ENCODE data around the gene WFDC11. TPM values are rescaled to one million over a fixed set of nuclear protein-coding genes. Genes with fewer than 3 reads are reported as not detected.

Gene WFDC11
- total RNA-seq, 2 experiments from 2014 or later: not detected

GRCh38 chr20:45621593-45621992 lies 48.4 kb downstream of the WFDC11 start:
- H3K4me1 ChIP-seq (ENCODE audit: insufficient read depth, low read length): no peaks in the 10 kb centered on the region
- H3K27me3 ChIP-seq (ENCODE audit: control insufficient read depth in 1 of 2, insufficient read depth in 2 of 2, low read length in 2 of 2): no peaks in the 10 kb centered on the region
- H3K27ac Mint-ChIP-seq: no peak overlapping the region
- no peak overlapping the region for H3K4me3 Mint-ChIP-seq
- TF ChIP-seq, protein P1, sequence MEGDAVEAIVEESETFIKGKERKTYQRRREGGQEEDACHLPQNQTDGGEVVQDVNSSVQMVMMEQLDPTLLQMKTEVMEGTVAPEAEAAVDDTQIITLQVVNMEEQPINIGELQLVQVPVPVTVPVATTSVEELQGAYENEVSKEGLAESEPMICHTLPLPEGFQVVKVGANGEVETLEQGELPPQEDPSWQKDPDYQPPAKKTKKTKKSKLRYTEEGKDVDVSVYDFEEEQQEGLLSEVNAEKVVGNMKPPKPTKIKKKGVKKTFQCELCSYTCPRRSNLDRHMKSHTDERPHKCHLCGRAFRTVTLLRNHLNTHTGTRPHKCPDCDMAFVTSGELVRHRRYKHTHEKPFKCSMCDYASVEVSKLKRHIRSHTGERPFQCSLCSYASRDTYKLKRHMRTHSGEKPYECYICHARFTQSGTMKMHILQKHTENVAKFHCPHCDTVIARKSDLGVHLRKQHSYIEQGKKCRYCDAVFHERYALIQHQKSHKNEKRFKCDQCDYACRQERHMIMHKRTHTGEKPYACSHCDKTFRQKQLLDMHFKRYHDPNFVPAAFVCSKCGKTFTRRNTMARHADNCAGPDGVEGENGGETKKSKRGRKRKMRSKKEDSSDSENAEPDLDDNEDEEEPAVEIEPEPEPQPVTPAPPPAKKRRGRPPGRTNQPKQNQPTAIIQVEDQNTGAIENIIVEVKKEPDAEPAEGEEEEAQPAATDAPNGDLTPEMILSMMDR (IDR thresholded peaks at IDR 0.05): no peak
- H3K9me3 Mint-ChIP-seq: peaks cover 6% of the 10 kb centered on the region
- no peaks in the 10 kb centered on the region for H3K36me3 ChIP-seq (ENCODE audit: insufficient read depth, low read length)
- H3K4me1 Mint-ChIP-seq (ENCODE audit: low read depth): no peaks in the 10 kb centered on the region
- ATAC-seq (ENCODE audit: poor library complexity) (no peak), DNase-seq (no peak)
- ChIA-PET POLR2A (no interaction called here), CTCF (no interaction called here)
- intact Hi-C loops (cut with DNase I, micrococcal nuclease): no loop called here
- no peak overlapping the region for H3K27ac ChIP-seq (ENCODE audit: low read depth in 1 of 2, low read length in 2 of 2)
- H3K27me3 Mint-ChIP-seq: peaks cover 18% of the 10 kb centered on the region
- no peaks in the 10 kb centered on the region for H3K9me3 ChIP-seq (ENCODE audit: control insufficient read depth in 1 of 2, insufficient read depth in 1 of 2, low read length in 2 of 2)
- H3K36me3 Mint-ChIP-seq (ENCODE audit: low read depth): no peaks in the 10 kb centered on the region
- H3K4me3 ChIP-seq (ENCODE audit: low read length): no peak overlapping the region

DNA sequence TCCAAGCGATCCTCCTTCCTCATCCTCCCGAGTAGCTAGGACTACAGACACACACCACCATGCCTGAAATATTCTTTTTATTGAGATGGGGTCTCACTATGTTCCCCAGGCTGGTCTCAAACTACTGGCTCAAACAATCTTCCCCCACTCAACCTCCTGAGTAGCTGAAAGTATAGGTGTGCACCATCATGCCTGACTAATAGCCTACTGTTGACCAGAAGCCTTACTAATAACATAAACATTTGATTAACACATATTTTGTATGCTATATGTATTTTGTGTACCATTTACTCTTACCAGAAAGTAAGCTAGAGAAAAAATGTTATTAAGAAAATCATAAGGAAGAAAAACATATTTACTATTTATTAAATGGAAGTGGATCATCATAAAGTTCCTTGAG lies 52.4 kb downstream of the WFDC11 start:
- DNase-seq (no peak), ATAC-seq (ENCODE audit: poor library complexity) (no peak)
- Histone ChIP-seq H3K9me3 (ENCODE audit: control insufficient read depth in 1 of 2, insufficient read depth in 1 of 2, low read length in 2 of 2) (no peaks in the 10 kb centered on the region), H3K4me1 (ENCODE audit: insufficient read depth, low read length) (no peaks in the 10 kb centered on the region), H3K36me3 (ENCODE audit: insufficient read depth, low read length) (no peaks in the 10 kb centered on the region), H3K27me3 (ENCODE audit: control insufficient read depth in 1 of 2, insufficient read depth in 2 of 2, low read length in 2 of 2) (peaks cover 0 to 7% of the 10 kb centered on the region in 2 experiments), H3K27ac (ENCODE audit: low read depth in 1 of 2, low read length in 2 of 2) (no peak overlapping the region), H3K4me3 (ENCODE audit: low read length) (no peak overlapping the region)
- no peak overlapping the region for H3K27ac Mint-ChIP-seq
- intact Hi-C loops (cut with DNase I, micrococcal nuclease): loop anchor here in 1 of 2 experiments (2.0 kb wide), 1 partner anchor 19 kb away; no protein-coding TSS in a partner anchor
- TF ChIP-seq, protein P1 (IDR thresholded peaks at IDR 0.05): no peak
- H3K9me3 Mint-ChIP-seq: no peaks in the 10 kb centered on the region
- POLR2A ChIA-PET: no interaction called here
- no peaks in the 10 kb centered on the region for H3K27me3 Mint-ChIP-seq
- H3K4me3 Mint-ChIP-seq: no peak overlapping the region
- CTCF ChIA-PET: no interaction called here
- H3K4me1 Mint-ChIP-seq (ENCODE audit: low read depth): no peaks in the 10 kb centered on the region
- no peaks in the 10 kb centered on the region for H3K36me3 Mint-ChIP-seq (ENCODE audit: low read depth)

GRCh38 chr20:45612314-45612713 lies 57.7 kb downstream of the WFDC11 start:
- H3K9me3 Mint-ChIP-seq: no peaks in the 10 kb centered on the region
- POLR2A ChIA-PET: no interaction called here
- H3K27ac Mint-ChIP-seq: no peak overlapping the region
- no peak for ATAC-seq (ENCODE audit: poor library complexity)
- no peaks in the 10 kb centered on the region for H3K36me3 Mint-ChIP-seq (ENCODE audit: low read depth)
- intact Hi-C loops (cut with DNase I, micrococcal nuclease): no loop called here
- no peaks in the 10 kb centered on the region for H3K4me1 Mint-ChIP-seq (ENCODE audit: low read depth)
- peaks cover 20% of the 10 kb centered on the region for H3K27me3 Mint-ChIP-seq
- H3K36me3 ChIP-seq (ENCODE audit: insufficient read depth, low read length): no peaks in the 10 kb centered on the region
- CTCF ChIA-PET: no interaction called here
- H3K4me1 ChIP-seq (ENCODE audit: insufficient read depth, low read length): no peaks in the 10 kb centered on the region
- H3K27me3 ChIP-seq (ENCODE audit: control insufficient read depth in 1 of 2, insufficient read depth in 2 of 2, low read length in 2 of 2): peaks cover 0 to 7% of the 10 kb centered on the region in 2 experiments
- H3K9me3 ChIP-seq (ENCODE audit: control insufficient read depth in 1 of 2, insufficient read depth in 1 of 2, low read length in 2 of 2): peaks cover 2 to 3% of the 10 kb centered on the region in 2 experiments
- H3K27ac ChIP-seq (ENCODE audit: low read depth in 1 of 2, low read length in 2 of 2): no peak overlapping the region
- DNase-seq: no peak
- no peak overlapping the region for H3K4me3 Mint-ChIP-seq
- no peak overlapping the region for H3K4me3 ChIP-seq (ENCODE audit: low read length)
- TF ChIP-seq, protein P1 (IDR thresholded peaks at IDR 0.05): no peak
